ENCODE data around the gene CYP3A5.
A peak's percentile ranks its signal among the peaks of the same experiment; 100 is the strongest.
"Not testable (repeated sequence)": the region's sequence is repeated elsewhere in the genome, so short reads cannot be mapped to it uniquely, and the experiment has no call there.

CYP3A5 gene

DNA sequence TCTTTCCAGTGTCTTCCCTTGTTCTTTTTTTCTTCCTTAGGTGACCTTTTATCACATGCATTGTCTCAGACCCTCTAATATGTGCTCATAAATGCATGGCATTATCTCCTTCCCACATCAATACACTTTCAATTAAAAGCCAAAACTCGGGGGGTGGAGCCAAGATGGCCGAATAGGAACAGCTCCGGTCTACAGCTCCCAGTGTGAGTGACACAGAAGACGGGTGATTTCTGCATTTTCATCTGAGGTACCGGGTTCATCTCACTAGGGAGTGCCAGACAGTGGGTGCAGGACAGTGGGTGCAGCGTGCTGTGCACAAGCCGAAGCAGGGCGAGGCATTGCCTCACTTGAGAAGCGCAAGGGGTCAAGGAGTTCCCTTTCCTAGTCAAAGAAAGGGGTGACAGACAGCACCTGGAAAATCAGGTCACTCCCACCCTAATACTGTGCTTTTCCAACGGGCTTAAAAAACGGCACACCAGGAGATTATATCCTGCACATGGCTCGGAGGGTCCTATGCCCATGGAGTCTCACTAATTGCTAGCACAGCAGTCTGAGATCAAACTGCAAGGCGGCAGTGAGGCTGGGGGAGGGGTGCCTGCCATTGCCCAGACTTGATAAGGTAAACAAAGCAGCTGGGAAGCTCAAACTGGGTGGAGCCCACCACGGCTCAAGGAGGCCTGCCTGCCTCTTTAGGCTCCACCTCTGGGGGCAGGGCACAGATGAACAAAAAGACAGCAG, 6.2 kb upstream of the CYP3A5 start:
- not testable (repeated sequence) for DNase-seq (ENCODE audit: low read depth)

DNA sequence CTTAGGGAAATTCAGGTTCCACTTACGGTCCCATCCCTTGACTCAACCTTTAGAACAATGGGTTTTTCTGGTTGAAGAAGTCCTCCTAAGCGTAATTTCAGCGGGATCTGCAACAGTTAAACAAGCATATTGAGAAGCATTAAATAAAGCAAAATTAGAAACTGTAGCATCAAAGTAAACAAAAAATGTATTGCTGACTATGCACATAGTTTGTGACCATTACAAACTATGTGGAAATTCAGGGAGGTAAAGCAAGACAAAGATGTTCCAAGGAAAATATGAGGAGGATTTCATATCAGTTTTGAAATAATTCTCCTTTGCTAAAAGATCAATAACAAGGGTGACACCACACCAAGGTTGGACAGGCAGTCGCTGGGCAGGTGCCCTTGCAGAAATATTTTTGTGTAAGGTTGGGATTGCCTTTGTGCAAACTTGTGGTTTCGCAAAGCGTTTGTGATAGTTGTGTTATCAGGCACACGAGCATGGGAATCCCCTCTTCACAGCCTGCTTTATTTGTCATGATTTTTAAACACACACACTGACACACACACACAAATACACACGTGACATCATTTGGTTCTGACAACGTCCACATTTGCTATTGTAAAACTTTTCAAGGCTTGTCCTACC, 5.4 kb upstream of the CYP3A5 start:
- DNase-seq (ENCODE audit: low read depth): no peak

DNA sequence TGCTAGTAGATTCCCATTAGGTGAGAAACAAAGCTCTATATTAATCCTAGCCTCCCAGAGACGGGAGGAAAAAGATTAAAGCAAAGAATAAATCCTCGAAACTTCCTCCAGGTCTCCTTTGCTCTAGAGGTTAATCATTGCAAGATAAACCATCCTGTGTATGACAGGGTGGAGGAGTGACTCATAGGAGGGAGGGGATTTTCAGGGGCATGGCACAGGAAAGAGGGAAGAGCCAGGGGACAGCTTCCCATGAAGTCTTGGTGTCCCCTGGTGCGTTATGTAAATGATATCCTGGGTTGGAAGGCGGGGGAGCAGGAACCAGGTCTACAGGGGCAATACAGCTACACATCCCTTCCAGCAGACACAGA, 780 bp downstream of the CYP3A5 start:
- peak; percentile 37 for DNase-seq (ENCODE audit: low read depth)

DNA sequence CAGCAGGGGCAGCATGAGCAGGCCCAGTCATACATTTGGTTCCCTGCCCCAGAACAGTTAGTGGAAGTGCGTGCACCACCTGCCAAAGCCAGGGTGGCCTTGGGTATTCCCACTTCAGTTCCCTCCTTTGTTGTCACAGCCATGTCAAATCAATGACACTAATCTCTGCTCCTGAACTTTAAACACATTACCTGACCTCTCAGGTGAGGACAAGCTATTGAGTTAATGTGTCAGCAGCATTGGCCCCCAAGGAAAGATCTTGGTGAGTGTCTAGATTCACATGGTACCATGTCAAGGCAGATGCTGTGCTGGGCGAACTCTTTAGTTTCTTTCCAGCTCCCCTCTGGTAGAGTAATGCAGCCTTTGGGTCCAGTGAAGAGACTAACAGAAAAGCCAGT, 2.1 kb downstream of the CYP3A5 start:
- DNase-seq (ENCODE audit: low read depth): no peak

DNA sequence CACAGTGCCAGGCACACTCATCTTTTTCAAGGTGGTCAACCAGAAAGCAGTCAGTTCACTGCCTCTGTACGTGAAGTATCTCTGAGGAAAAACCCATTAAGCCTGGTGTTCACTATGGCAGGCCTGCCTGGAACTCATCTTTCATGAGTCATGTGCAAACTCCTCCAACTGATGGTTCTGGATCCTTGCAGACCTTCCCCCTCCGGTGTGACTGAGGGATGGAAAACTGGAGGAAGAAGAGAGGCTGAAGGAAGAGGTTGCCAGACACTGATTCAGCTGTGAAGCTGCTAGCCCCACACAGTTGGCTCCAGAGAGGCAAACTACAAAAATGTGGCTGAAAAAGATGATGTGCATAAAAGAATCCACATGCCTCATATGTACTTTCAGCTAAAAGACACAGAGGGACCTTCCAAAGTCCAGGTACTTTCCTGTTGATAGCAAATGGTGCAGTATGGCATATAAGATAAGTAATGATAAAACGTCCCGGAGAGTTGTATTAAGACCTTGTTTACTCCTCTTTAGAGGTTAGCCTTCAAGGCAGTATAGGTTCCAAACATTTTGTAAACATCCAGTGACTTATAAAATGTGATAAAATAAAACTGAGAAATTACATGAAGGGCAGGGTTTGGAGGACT, 2.7 kb downstream of the CYP3A5 start:
- DNase-seq (ENCODE audit: low read depth): no peak

DNA sequence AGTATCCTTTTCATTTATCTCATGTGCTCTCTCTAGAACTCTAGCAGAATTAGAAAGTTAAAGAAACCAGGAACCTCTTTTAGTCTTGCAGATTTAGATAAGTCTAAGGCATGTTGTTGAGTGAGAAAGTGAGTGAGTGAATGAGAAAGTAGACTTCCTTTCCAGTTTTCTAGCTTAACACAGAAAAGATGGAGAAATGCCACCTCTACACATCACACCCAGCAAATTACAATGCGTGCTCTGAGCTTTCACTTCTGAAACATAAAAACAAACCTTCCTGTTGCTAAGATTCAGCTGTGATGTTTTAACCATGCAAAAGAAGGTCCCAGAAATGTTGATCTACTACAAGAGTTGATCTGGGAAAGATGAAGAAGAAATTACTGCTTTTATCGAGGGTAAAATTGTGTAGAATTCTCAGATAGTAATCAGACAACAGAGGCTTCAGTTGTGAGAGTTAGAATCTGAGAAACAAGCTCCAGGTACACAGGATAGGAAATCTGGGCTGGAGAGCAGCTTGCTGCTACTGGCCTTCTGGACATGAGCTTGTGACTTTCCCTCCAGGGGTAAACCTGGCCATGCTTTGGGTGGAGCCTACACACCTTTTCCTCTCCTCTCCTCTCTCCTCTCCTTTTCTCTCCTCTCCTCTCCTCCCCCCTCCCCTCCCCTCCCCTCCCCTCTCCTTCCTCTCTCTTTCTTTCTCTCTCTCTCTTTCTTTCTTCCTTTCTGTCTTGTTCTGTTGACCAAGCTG, 4.6 kb downstream of the CYP3A5 start:
- no peak for DNase-seq (ENCODE audit: low read depth)

DNA sequence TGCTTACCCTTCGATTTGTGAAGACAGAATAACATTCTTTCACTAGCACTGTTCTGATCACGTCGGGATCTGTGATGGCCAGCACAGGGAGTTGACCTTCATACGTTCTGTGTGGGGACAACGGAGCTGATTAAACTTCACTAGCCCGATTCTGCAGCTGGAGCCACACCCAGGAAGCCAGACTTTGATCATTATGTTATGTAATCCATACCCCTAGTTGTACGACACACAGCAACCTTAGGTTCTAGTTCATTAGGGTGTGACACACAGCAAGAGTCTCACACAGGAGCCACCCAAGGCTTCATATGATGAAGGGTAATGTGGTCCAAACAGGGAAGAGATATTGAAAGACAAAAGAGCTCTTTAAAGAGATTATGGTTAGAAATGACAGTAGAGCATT, 7.2 kb downstream of the CYP3A5 start:
- DNase-seq (ENCODE audit: low read depth): no peak

DNA sequence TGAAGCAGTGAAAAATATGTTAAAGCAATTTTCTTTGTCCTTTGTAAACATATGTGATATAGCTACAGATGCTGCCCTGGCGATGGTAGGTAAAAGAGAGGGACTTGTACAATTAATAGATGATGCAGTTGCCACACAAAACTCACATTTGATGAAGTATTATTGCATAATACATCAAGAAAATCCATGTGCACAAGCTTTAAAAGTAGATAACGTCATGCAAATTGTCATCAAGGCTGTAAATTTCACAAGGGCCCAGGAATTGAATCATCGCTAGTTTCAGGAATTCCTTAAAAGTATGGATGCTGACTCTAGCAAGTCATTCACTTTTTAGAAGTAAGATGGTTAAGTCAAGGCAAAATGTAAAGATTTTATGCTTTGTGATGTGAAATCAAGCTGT, 10.0 kb downstream of the CYP3A5 start:
- no peak for DNase-seq (ENCODE audit: low read depth)

DNA sequence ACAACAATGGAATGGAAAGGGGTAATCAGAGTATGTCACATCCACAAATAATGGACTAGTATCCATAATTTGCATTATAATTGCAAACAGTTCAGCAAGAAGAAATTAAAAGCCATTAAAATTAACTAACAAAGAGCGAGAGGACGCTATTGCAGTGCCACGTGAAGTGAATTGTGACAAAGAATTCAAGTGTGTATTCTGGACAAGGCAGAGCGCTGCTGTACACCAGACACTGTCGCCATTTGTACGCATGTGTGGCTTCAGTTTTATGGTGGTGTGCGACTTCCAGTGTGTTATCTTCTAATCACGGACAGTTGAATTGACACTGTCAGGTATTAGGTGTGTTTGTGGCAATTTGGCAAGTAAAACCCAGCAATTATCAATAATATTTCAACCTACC, 11.3 kb downstream of the CYP3A5 start:
- DNase-seq (ENCODE audit: low read depth): no peak

DNA sequence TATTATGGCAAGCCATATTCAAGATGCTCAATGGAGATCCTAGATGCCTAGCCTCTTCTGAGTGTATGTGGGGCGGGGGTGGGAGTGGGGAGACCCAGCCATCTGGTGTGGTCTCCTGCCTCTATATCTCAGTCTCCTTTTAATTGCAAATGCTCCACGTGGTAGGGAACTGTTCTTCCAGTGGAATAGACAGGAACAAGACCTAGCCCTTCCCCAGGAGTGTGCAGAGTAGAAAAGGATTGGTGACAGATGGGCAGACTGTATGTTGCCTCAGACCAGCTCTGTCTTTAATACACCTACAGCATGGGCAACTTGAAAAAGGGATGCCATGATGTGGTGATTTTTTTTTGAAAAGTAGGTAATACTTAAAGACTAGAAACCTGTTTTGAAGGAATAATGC, 12.6 kb downstream of the CYP3A5 start:
- DNase-seq (ENCODE audit: low read depth): no peak

DNA sequence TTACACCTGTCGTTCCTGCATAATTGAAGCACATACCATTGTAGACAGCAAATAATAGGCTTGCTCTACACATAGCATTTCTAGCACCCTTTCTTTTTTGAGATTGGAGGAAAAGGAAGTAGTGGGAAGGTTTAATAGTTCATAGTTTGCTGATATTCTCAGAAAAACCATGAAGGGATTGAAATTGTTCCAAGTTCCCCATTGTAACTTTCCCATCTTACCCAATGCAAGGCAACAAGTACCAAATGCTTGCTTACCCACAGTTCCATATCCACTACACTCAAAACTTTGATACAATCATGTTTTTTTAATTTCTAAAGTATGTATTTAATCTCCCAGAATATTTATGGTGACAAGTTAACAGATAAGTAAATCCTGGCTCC, 13.8 kb downstream of the CYP3A5 start:
- DNase-seq (ENCODE audit: low read depth): no peak

DNA sequence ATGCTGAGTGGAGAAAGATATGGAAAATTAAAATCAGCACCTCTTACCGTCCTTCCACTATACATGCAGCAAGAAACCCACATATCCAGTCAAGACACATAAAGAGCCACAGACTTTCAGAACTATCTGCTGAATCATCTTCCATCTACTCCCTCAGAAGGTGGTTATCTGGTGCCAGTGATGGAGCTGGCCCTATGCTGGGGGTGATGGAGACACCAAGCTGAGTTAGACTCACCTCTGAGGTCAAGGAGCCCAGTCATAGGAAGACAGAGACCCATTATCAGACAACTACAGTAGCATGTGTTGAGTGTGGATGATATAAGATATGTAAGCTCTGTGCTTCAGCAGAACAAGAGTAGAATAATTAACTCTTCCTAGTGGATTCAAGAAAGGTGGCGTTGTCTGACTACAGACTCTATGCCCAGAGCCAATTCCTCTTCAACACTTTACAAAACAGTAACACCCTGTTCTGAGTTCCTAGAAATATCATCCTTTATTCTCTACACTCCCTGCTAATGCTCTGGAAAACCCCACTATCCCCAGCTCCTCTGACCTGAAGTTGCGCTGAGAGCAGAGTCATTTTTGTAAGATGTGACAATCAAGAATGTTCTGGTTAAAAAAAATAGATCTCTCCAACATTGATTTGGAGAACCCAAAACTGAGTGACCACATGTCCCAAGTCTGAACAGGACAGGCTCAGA, 14.3 kb downstream of the CYP3A5 start:
- DNase-seq (ENCODE audit: low read depth): no peak

DNA sequence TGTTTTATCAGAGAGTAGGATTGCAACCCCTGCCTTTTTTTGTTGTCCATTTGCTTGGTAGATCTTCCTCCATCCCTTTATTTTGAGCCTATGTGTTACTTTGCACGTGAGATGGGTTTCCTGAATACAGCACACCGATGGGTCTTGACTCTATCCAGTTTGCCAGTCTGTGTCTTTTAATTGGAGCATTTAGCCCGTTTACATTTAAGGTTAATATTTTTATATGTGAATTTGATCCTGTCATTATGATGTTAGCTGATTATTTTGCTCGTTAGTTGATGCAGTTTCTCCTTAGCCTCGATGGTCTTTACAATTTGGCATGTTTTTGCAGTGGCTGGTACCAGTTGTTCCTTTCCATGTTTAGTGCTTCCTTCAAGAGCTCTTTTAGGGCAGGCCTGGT, 21.9 kb downstream of the CYP3A5 start:
- DNase-seq (ENCODE audit: low read depth): not testable (repeated sequence)

DNA sequence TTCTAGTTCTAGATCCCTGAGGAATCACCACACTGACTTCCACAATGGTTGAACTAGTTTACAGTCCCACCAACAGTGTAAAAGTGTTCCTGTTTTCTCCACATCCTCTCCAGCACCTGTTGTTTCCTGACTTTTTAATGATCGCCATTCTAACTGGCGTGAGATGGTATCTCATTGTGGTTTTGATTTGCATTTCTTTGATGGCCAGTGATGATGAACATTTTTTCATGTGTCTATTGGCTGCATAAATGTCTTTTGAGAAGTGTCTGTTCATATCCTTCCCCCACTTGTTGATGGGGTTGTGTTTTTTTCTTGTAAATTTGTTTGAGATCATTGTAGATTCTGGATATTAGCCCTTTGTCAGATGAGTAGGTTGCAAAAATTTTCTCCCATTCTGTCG, 25.2 kb downstream of the CYP3A5 start:
- not testable (repeated sequence) for DNase-seq (ENCODE audit: low read depth)

DNA sequence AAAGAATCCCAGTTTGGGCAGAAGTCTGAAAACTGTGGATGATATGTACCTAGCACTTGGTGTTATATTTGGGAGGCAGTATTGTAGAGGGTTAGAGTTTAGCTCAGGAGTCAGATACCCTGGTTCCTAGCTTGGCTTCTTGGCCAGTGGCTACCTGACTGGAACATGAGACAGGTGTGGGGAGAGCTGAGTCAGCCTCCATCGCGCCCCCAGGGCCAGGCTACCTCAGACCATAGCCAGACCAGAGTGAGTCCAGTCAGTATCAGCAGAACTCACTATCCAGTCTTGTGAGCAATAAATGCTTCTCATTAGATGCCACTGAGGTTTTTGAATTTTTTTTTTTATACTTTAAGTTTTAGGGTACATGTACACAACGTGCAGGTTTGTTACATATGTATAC, 26.0 kb downstream of the CYP3A5 start:
- no peak for DNase-seq (ENCODE audit: low read depth)

DNA sequence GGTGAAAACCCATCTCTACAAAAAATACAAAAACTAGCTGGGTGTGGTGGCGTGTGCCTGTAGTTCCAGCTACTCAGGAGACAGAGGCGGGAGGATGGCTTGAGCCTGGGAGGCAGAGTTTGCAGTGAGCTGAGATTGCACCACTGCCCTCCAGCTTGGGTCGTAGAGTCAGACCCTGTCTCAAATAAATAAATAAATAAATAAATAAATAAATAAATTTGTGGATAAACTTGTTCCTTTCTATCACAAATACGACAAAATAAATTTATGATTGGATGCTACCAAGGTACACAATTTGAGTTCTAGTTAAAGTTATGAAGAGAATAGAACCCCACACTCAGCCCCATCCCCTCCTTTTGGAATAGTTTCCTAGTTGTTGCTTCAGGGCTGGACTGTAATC, 26.5 kb downstream of the CYP3A5 start:
- DNase-seq (ENCODE audit: low read depth): not testable (repeated sequence)

DNA sequence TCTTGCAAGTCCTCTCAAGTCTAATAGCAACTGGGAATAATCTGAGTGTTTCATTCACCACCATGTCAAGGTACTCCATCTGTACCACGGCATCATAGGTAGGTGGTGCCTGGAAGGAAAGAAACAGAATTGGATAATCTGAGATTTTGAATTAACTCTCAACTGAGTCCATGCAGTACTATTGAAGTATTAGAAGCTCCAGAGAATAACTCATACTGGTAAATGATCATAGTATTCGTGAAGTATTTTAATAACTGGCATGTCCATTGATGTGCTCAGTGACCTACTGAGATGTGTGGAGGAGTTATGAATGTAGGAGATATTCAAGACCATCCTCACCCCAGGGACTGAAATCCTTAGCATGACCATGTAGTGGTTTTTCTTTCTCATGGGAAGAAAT, 27.1 kb downstream of the CYP3A5 start:
- no peak for DNase-seq (ENCODE audit: low read depth)

DNA sequence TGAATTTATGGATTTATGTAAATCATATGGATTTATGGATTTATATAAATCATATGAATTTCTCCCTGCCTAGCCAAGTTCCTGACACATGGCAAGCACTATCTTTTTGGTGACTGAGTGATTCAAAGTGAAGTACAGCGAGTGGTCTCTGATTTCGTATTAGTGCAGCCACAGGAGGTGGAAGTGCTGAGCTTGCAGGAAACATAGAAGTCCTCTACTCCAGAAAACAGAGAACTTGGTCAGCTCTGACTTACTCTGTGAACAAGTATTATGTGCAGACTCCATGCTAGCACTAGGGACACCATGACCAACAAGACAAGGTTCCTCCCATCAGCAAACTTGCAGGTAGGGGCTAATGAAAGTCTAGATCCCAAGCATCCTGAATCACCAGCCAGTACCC, 28.5 kb downstream of the CYP3A5 start:
- no peak for DNase-seq (ENCODE audit: low read depth)

DNA sequence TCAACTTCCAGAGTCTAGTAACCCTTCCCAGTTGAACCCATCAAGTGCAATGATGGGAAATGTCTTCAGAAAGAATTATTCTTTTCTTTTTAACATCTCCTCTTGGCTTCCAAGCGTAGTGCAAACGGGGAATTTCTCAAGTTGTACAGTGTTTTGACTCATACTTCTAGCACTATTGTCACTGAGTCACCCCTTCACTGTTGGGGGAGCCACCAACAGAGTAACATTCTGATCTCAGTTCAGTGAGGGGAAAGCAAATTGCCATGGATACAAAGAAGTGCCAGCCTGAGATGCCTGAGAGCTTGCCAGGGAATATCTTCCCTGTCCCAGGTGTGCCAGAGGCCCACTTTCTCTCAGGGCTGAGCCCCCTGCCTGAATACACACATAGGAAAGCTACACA, 31.0 kb downstream of the CYP3A5 start:
- DNase-seq (ENCODE audit: low read depth): no peak

DNA sequence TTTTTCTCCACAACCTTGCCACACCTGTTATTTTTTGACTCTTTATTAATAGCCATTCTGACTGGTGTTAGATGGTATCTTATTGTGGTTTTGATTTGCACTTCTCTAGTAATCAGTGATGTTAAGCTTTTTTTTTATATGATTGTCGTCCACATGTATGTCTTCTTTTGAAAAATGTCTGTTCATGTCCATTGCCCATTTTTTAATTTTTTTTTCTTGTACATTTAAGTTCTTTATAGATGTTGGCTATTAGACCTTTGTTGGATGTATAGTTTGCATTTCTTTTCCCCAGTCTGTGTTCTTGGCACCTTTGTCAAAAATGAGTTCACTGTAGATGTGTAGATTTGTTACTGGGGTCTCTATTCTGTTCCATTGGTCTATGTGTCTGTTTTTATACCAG, 34.2 kb downstream of the CYP3A5 start:
- DNase-seq (ENCODE audit: low read depth): no peak

DNA sequence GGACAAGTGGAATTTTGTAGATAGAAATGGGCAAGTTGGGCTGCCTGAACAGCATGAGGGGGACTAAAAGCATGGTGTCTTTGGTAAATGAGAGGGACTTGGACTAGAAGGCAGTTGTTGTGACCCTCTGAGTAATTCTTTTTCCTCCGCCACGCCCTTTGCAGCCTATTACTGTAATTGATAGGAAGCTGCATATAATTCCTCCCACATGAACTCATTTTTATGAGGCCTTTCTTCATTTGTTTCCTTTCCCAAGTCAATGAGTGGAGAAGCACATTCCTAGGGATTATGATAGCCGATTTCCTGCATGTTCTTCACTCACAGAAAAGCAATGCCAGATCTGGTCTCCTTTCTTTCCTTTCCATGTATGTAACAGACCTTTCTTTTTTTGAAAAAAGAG, 35.4 kb downstream of the CYP3A5 start:
- no peak for DNase-seq (ENCODE audit: low read depth)

DNA sequence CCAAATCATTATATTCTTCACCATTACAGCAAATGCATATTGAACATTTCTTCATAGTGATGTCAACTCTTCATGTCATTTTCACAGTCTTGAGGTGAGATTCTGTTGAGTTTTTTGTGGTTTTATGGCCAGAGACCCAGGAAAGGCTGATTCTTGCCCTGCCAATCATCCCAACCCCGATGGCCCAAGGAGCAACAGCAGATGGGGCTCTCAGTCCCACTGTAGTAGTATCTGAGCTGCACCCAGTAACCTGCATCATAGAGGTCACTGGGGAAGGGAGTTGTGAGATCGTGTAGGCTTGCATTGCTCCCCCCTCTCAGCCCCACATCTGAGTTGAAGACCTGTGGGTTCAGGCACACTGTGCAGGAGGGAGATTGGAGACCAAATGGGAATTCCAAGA, 36.3 kb downstream of the CYP3A5 start:
- no peak for DNase-seq (ENCODE audit: low read depth)
